ENCODE measurements around the gene FILIP1. TPM values are rescaled to one million over a fixed set of nuclear protein-coding genes. Genes with fewer than 3 reads are reported as not detected.

Gene FILIP1
- total RNA-seq, 1 donor from 2014 or later = 2.0 TPM

GRCh38 chr6:75291331-75291730 lies 202.3 kb downstream of the FILIP1 start:
- Histone ChIP-seq H3K4me3 (ENCODE audit: insufficient read depth, low read depth, low read length) (no peak overlapping the region), H4K20me1 (ENCODE audit: insufficient read depth, low read length) (no peaks in the 10 kb centered on the region), H3K79me2 (ENCODE audit: insufficient read depth, low read length) (no peaks in the 10 kb centered on the region), H3K9me3 (ENCODE audit: insufficient read depth, low read depth, low read length) (no peaks in the 10 kb centered on the region), H3K4me1 (ENCODE audit: insufficient read depth, low read length) (no peaks in the 10 kb centered on the region), H2AFZ (ENCODE audit: low read depth, low read length) (no peak overlapping the region), H3K36me3 (ENCODE audit: insufficient read depth, low read length) (no peaks in the 10 kb centered on the region), H3K27ac (ENCODE audit: low read depth, low read length) (no peak overlapping the region), H3K27me3 (ENCODE audit: insufficient read depth, low read length) (no peaks in the 10 kb centered on the region), H3K4me2 (ENCODE audit: low read length) (no peak overlapping the region), H3K9ac (ENCODE audit: low read length) (no peak overlapping the region)
- H3K9me3 Mint-ChIP-seq (ENCODE audit: unreplicated experiment) = no peaks in the 10 kb centered on the region
- no peak overlapping the region for H3K27ac Mint-ChIP-seq (ENCODE audit: unreplicated experiment)
- no peaks in the 10 kb centered on the region for H3K36me3 Mint-ChIP-seq (ENCODE audit: low read depth, unreplicated experiment)
- no peak for TF ChIP-seq CTCF (IDR thresholded peaks at IDR 0.05; ENCODE audit: insufficient read depth, low read depth, low read length)
- TF ChIP-seq EZH2 (IDR thresholded peaks at IDR 0.05; ENCODE audit: insufficient read depth, low read length) = no peak
- no peak overlapping the region for H3K4me3 Mint-ChIP-seq (ENCODE audit: unreplicated experiment)
- FAIRE-seq (no peak), DNase-seq (ENCODE audit: low read depth) (no peak)
- peaks cover 16% of the 10 kb centered on the region for H3K4me1 Mint-ChIP-seq (ENCODE audit: low read depth, unreplicated experiment)
- H3K27me3 Mint-ChIP-seq (ENCODE audit: low read depth, unreplicated experiment) = no peaks in the 10 kb centered on the region

DNA sequence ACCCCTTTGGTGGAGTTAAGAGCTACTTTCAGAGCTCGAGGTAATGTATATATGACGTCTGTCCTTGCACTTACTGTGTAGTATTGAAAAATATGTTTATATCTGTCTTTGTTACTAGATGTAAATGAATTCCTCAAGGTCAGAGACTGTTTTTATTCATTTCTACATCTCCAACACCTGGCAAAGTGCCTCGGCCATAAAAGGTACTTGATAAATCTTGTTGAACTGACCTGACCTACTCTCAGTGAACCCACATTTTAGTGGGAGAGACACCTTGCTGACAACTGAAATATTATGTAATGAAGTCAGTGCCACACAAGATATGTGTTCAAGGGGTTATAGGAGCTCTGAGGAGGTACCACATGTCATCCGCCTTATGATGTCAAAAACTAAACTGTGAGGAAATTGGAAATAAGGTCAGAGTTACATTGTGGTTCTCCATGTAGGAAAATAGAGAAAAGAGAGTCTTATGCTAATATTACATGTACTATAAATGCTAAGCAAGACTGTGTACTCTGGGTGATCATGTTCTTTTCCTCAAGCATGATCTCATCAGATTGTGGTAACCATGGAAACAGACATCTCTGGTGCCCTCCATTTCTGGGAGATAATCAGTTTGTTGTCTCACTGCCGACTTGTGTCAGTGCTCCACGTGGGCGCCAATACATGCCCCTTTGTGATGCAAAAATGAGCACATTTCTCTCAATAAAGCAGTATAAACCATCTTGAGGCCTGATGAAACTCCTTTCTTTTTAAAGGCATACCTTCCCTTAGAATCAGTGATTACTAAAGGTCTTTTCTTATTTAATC lies 203.3 kb downstream of the FILIP1 start:
- no peaks in the 10 kb centered on the region for H3K27me3 ChIP-seq (ENCODE audit: insufficient read depth, low read length)
- TF ChIP-seq CTCF (IDR thresholded peaks at IDR 0.05; ENCODE audit: insufficient read depth, low read depth, low read length) (no peak), EZH2 (IDR thresholded peaks at IDR 0.05; ENCODE audit: insufficient read depth, low read length) (no peak)
- no peak for DNase-seq (ENCODE audit: low read depth)
- no peak overlapping the region for H3K27ac Mint-ChIP-seq (ENCODE audit: unreplicated experiment)
- H3K4me2 ChIP-seq (ENCODE audit: low read length) = no peak overlapping the region
- H3K27me3 Mint-ChIP-seq (ENCODE audit: low read depth, unreplicated experiment) = no peaks in the 10 kb centered on the region
- no peak overlapping the region for H3K4me3 Mint-ChIP-seq (ENCODE audit: unreplicated experiment)
- no peak overlapping the region for H2AFZ ChIP-seq (ENCODE audit: low read depth, low read length)
- no peaks in the 10 kb centered on the region for H4K20me1 ChIP-seq (ENCODE audit: insufficient read depth, low read length)
- no peaks in the 10 kb centered on the region for H3K4me1 ChIP-seq (ENCODE audit: insufficient read depth, low read length)
- H3K9me3 ChIP-seq (ENCODE audit: insufficient read depth, low read depth, low read length) = no peaks in the 10 kb centered on the region
- no peaks in the 10 kb centered on the region for H3K36me3 Mint-ChIP-seq (ENCODE audit: low read depth, unreplicated experiment)
- peaks cover 17% of the 10 kb centered on the region for H3K4me1 Mint-ChIP-seq (ENCODE audit: low read depth, unreplicated experiment)
- H3K4me3 ChIP-seq (ENCODE audit: insufficient read depth, low read depth, low read length) = no peak overlapping the region
- FAIRE-seq = no peak
- peaks cover 3% of the 10 kb centered on the region for H3K79me2 ChIP-seq (ENCODE audit: insufficient read depth, low read length)
- H3K9me3 Mint-ChIP-seq (ENCODE audit: unreplicated experiment) = no peaks in the 10 kb centered on the region
- H3K27ac ChIP-seq (ENCODE audit: low read depth, low read length) = no peak overlapping the region
- H3K9ac ChIP-seq (ENCODE audit: low read length) = no peak overlapping the region
- no peaks in the 10 kb centered on the region for H3K36me3 ChIP-seq (ENCODE audit: insufficient read depth, low read length)

- Histone ChIP-seq H3K9me3 (ENCODE audit: insufficient read depth, low read depth, low read length) (no peaks in the 10 kb centered on the region), H3K4me3 (ENCODE audit: insufficient read depth, low read depth, low read length) (no peak overlapping the region), H3K79me2 (ENCODE audit: insufficient read depth, low read length) (peaks cover 19% of the 10 kb centered on the region), H3K4me1 (ENCODE audit: insufficient read depth, low read length) (no peaks in the 10 kb centered on the region), H3K27me3 (ENCODE audit: insufficient read depth, low read length) (no peaks in the 10 kb centered on the region), H3K36me3 (ENCODE audit: insufficient read depth, low read length) (no peaks in the 10 kb centered on the region), H3K27ac (ENCODE audit: low read depth, low read length) (no peak overlapping the region), H3K9ac (ENCODE audit: low read length) (no peak overlapping the region), H2AFZ (ENCODE audit: low read depth, low read length) (no peak overlapping the region), H4K20me1 (ENCODE audit: insufficient read depth, low read length) (peaks cover 12% of the 10 kb centered on the region), H3K4me2 (ENCODE audit: low read length) (no peak overlapping the region)
- Mint-ChIP-seq H3K9me3 (ENCODE audit: unreplicated experiment) (no peaks in the 10 kb centered on the region), H3K27me3 (ENCODE audit: low read depth, unreplicated experiment) (no peaks in the 10 kb centered on the region), H3K36me3 (ENCODE audit: low read depth, unreplicated experiment) (no peaks in the 10 kb centered on the region), H3K4me3 (ENCODE audit: unreplicated experiment) (no peak overlapping the region), H3K4me1 (ENCODE audit: low read depth, unreplicated experiment) (peaks cover 17% of the 10 kb centered on the region), H3K27ac (ENCODE audit: unreplicated experiment) (no peak overlapping the region)
- TF ChIP-seq CTCF (IDR thresholded peaks at IDR 0.05; ENCODE audit: insufficient read depth, low read depth, low read length) (no peak), EZH2 (IDR thresholded peaks at IDR 0.05; ENCODE audit: insufficient read depth, low read length) (no peak)
- no peak for FAIRE-seq
- no peak for DNase-seq (ENCODE audit: low read depth)
Measured at GRCh38 chr6:75288023-75288422, 205.6 kb downstream of the FILIP1 start.
